B cell (primary cell): ENCODE measurements around the gene KRT84. TPM values are rescaled to one million over a fixed set of nuclear protein-coding genes. Genes with fewer than 3 reads are reported as not detected.
"Not testable (repeated sequence)": the region's sequence is repeated elsewhere in the genome, so short reads cannot be mapped to it uniquely, and the experiment has no call there.

ENCODE experiments used
- ATAC-seq: fragments of 200-7000 bp; cut with Tn5 transposase; one replicate; pipeline ENCODE4 v1.10.0; 2021; ENCODE audit warnings: low read depth, mild to moderate bottlenecking, moderate number of reproducible peaks, moderate library complexity
- CTCF ChIA-PET: fragments of 350-600 bp; sonication (Branson Sonifier 250); formaldehyde crosslinking; loops from one replicate; lab custom pipeline; 2021; ENCODE audit warnings: antibody characterized with exemption, inconsistent platforms; lab: Charles Lee
- POLR2A ChIA-PET: fragments of 350-600 bp; sonication (Branson Sonifier 250); formaldehyde crosslinking; loops from one replicate; lab custom pipeline; 2021; ENCODE audit warnings: antibody characterized with exemption; lab: Charles Lee
- DNase-seq: peaks from one replicate; pipeline ENCODE4 v3.0.0; 2013
- H2AFZ ChIP-seq: 2 replicates; pipeline ENCODE4 v1.6.1; 2012; ENCODE audit warnings: mild to moderate bottlenecking, low read depth, low read length; ENCODE audit not compliant: insufficient read depth, poor library complexity, severe bottlenecking
- H3K27ac ChIP-seq, 2 donors: 1 replicate in 1 of 2; 2 replicates in 1 of 2; pipeline ENCODE4 v1.5.1; 2012 to 2013; ENCODE audit warnings: low read length in 2 of 2, mild to moderate bottlenecking in 2 of 2, moderate library complexity in 1 of 2
- H3K27me3 ChIP-seq, 4 experiments: fragments of 200-600 bp in 1 of 4; sonication (generic) in 1 of 4; replicated peaks in 1 of 4; 1 replicate in 2 of 4; 2 replicates in 2 of 4; pipeline versions ENCODE4 v1.6.1 to v1.7.0; 2013 to 2016; ENCODE audit warnings: low read length in 3 of 4, mild to moderate bottlenecking in 2 of 4, mixed read lengths in 1 of 4, moderate library complexity in 1 of 4; ENCODE audit not compliant: insufficient read depth in 4 of 4, control insufficient read depth in 3 of 4; ENCODE audit errors: control extremely low read depth in 1 of 4
- H3K36me3 ChIP-seq, 2 experiments: replicated peaks in 1 of 2; 1 replicate in 1 of 2; 2 replicates in 1 of 2; pipeline versions ENCODE4 v1.6.1 to v1.7.1; 2013; ENCODE audit warnings: low read length in 1 of 2; ENCODE audit not compliant: insufficient read depth in 2 of 2, control insufficient read depth in 1 of 2; ENCODE audit errors: control extremely low read depth in 1 of 2, extremely low read depth in 1 of 2
- H3K4me1 ChIP-seq, 2 donors: fragments of 200-600 bp in 1 of 2; sonication (generic) in 1 of 2; 1 replicate in 1 of 2; 2 replicates in 1 of 2; pipeline versions ENCODE4 v1.5.1 to v1.6.1; 2013 to 2017; ENCODE audit warnings: low read length in 2 of 2; ENCODE audit not compliant: control insufficient read depth in 2 of 2, insufficient read depth in 2 of 2
- H3K4me2 ChIP-seq: replicated peaks from 2 replicates; pipeline ENCODE3; 2012; ENCODE audit warnings: mild to moderate bottlenecking, low read depth, low read length; ENCODE audit not compliant: poor library complexity, severe bottlenecking
- H3K4me3 ChIP-seq, 5 experiments: fragments of 200-600 bp in 1 of 5; sonication (generic) in 1 of 5; 1 replicate in 3 of 5; 2 replicates in 2 of 5; pipeline versions ENCODE4 v1.5.1 to v1.7.0; 2011 to 2016; ENCODE audit warnings: low read length in 4 of 5, mild to moderate bottlenecking in 4 of 5, low read depth in 2 of 5, control low read depth in 1 of 5, moderate library complexity in 1 of 5; ENCODE audit not compliant: insufficient read depth in 1 of 5; ENCODE audit errors: control extremely low read depth in 1 of 5, extremely low read depth in 1 of 5
- H3K79me2 ChIP-seq: fragments of 200-600 bp; sonication (generic); one replicate; pipeline ENCODE4 v1.6.0; 2016; ENCODE audit warnings: low read length; ENCODE audit not compliant: control insufficient read depth, insufficient read depth
- H3K9ac ChIP-seq: fragments of 200-600 bp; sonication (generic); 2 replicates; pipeline ENCODE4 v1.6.1; 2017; ENCODE audit warnings: mild to moderate bottlenecking, low read length, moderate library complexity
- H3K9me3 ChIP-seq, 3 donors: one replicate each; pipeline versions ENCODE4 v1.6.1 to v1.7.1; 2013; ENCODE audit warnings: low read length in 2 of 3; ENCODE audit not compliant: control insufficient read depth in 2 of 3, insufficient read depth in 1 of 3; ENCODE audit errors: control extremely low read depth in 1 of 3
- H4K20me1 ChIP-seq: 2 replicates; pipeline ENCODE4 v1.6.0; 2012; ENCODE audit warnings: mild to moderate bottlenecking, low read length; ENCODE audit not compliant: insufficient read depth, control insufficient read depth, poor library complexity, severe bottlenecking
- H3K27ac Mint-ChIP-seq: one replicate; pipeline ENCODE4 v1.8.0; 2021; ENCODE audit warnings: mixed read lengths
- H3K27me3 Mint-ChIP-seq: one replicate; pipeline ENCODE4 v1.8.0; 2021; ENCODE audit warnings: mixed read lengths
- H3K4me1 Mint-ChIP-seq: one replicate; pipeline ENCODE4 v1.8.0; 2021; ENCODE audit warnings: mixed read lengths
- H3K4me3 Mint-ChIP-seq: one replicate; pipeline ENCODE4 v1.8.0; 2021; ENCODE audit warnings: mixed read lengths
- H3K9me3 Mint-ChIP-seq: one replicate; pipeline ENCODE4 v1.8.0; 2022; ENCODE audit warnings: mixed read lengths; ENCODE audit not compliant: insufficient read depth
- EZH2 ChIP-seq: IDR thresholded peaks from 2 replicates; pipeline ENCODE4 v1.6.1; 2012; ENCODE audit warnings: borderline replicate concordance, low read depth, mild to moderate bottlenecking, moderate library complexity, low read length; ENCODE audit not compliant: insufficient read depth, poor library complexity, severe bottlenecking
- WGBS: methylation state at CpG from one replicate; pipeline ENCODE4 v1.1.5; 2013; ENCODE audit warnings: missing lambda C conversion rate; ENCODE audit not compliant: insufficient coverage; 5-methylcytosine and 5-hydroxymethylcytosine counted together
- intact Hi-C: fragments of 100-400 bp; cut with micrococcal nuclease; formaldehyde crosslinking; loops from one replicate; pipeline ENCODE4 v1.10.0; 2022
- polyA plus RNA-seq: library from polyadenylated mRNA; depleted of rRNA; stranded (reverse); fragments of >200 nt; gene quantifications from 2 replicates; pipeline ENCODE4 v1.2.3, GENCODE V29; 2012
- total RNA-seq, 2 donors: library from RNA; stranded (reverse); fragments of 120-200 nt in 1 of 2; gene quantifications; 1 replicate in 1 of 2; 2 replicates in 1 of 2; pipeline versions ENCODE4 v1.2.3 to v1.2.4, GENCODE V29; 2013 to 2022
- TF ChIP-seq, protein P1 (sequence below): fragments of 200-600 bp; IDR thresholded peaks from one replicate; pipeline ENCODE4 v1.8.0; 2022; ENCODE audit warnings: antibody characterized with exemption, mild to moderate bottlenecking

KRT84 gene
- total and polyA plus RNA-seq, 2 donors (not counting 1 experiment from before 2014, with no cell fraction given), result not detected

GRCh38 chr12:52411815-52412214 is 26.4 kb upstream of the KRT84 start:
- H3K9ac ChIP-seq, result no peak overlapping the region
- no peak overlapping the region for H3K4me3 Mint-ChIP-seq
- H3K27me3 ChIP-seq, result no peaks in the 10 kb centered on the region
- no peak overlapping the region for H3K27ac Mint-ChIP-seq
- no peaks in the 10 kb centered on the region for H3K36me3 ChIP-seq
- ATAC-seq (no peak), DNase-seq (no peak)
- ChIA-PET CTCF (no interaction called here), POLR2A (no interaction called here)
- peaks cover 32% of the 10 kb centered on the region for H3K27me3 Mint-ChIP-seq
- H3K4me3 ChIP-seq, result no peak overlapping the region
- no peaks in the 10 kb centered on the region for H3K79me2 ChIP-seq
- no peaks in the 10 kb centered on the region for H3K9me3 Mint-ChIP-seq
- intact Hi-C loops, result no loop called here
- H3K4me1 ChIP-seq, result no peaks in the 10 kb centered on the region
- H2AFZ ChIP-seq, result no peak overlapping the region
- H3K27ac ChIP-seq, result no peak overlapping the region
- no peak for TF ChIP-seq EZH2
- TF ChIP-seq, protein P1, sequence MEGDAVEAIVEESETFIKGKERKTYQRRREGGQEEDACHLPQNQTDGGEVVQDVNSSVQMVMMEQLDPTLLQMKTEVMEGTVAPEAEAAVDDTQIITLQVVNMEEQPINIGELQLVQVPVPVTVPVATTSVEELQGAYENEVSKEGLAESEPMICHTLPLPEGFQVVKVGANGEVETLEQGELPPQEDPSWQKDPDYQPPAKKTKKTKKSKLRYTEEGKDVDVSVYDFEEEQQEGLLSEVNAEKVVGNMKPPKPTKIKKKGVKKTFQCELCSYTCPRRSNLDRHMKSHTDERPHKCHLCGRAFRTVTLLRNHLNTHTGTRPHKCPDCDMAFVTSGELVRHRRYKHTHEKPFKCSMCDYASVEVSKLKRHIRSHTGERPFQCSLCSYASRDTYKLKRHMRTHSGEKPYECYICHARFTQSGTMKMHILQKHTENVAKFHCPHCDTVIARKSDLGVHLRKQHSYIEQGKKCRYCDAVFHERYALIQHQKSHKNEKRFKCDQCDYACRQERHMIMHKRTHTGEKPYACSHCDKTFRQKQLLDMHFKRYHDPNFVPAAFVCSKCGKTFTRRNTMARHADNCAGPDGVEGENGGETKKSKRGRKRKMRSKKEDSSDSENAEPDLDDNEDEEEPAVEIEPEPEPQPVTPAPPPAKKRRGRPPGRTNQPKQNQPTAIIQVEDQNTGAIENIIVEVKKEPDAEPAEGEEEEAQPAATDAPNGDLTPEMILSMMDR, result no peak
- no peak overlapping the region for H3K4me2 ChIP-seq
- no peaks in the 10 kb centered on the region for H3K9me3 ChIP-seq
- 82% methylated on average over 5 of the region's 10 CpGs for WGBS
- H3K4me1 Mint-ChIP-seq, result no peaks in the 10 kb centered on the region
- no peaks in the 10 kb centered on the region for H4K20me1 ChIP-seq

DNA sequence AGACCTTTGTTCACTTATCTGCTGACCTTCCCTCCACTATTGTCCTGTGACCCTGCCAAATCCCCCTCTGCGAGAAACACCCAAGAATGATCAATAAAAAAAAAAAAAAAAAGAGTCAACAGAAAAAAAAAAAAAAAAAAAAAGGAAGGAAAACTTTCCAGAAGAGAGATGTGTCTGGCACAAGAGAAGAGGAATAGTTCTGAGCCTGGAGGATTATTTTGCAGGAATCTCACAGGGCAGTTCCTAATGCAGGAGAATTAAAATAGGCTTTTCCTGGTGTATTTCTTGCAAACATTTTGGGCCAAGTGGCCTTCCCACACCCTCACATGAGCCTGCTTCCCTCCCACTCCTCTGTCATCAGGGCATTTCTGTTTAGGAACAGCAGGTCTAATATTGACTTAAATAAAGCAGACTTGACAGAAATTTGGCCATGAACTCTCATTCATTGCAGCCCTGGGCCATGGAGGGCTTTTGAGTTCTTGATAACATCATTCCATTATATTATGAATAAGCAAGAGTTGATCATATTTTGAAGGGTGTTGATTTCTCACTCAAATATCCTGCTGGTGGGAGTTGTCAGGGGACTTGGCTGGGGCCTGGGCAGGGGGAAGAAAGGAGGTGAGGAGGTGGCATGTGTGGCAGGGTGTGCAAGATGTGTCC is 25.3 kb upstream of the KRT84 start:
- H3K27ac Mint-ChIP-seq, ATAC-seq, DNase-seq, H3K9me3 Mint-ChIP-seq, H3K4me1 Mint-ChIP-seq, H3K9me3 ChIP-seq, H3K4me2 ChIP-seq, H3K27ac ChIP-seq, H3K9ac ChIP-seq, H3K27me3 ChIP-seq, H3K4me3 ChIP-seq, CTCF ChIA-PET, H3K36me3 ChIP-seq, intact Hi-C loops, H4K20me1 ChIP-seq, H3K79me2 ChIP-seq, POLR2A ChIA-PET, H3K4me3 Mint-ChIP-seq, H3K4me1 ChIP-seq, H2AFZ ChIP-seq: not testable (repeated sequence)
- WGBS, result no CpG with 5 or more reads among the region's 1 CpG
- H3K27me3 Mint-ChIP-seq, result peaks cover 23% of the 10 kb centered on the region
